H54 (cell line): ENCODE measurements around the gene PDAP1.
"Not testable (repeated sequence)": the region's sequence is repeated elsewhere in the genome, so short reads cannot be mapped to it uniquely, and the experiment has no call there.

Experiments used
- DNase-seq: peaks from one replicate; pipeline ENCODE4 v3.0.0; 2011; ENCODE audit warnings: low spot score, mixed read lengths; ENCODE audit not compliant: insufficient read length
- FAIRE-seq: peaks from 3 replicates; lab custom pipeline; 2011; peaks lifted over from hg19 to GRCh38; lab: Jason Lieb, UNC
- POLR2A ChIP-seq: IDR thresholded peaks from 2 replicates; pipeline ENCODE4 v1.6.1; 2011; ENCODE audit warnings: low read depth, mild to moderate bottlenecking, low read length

PDAP1 gene

DNA sequence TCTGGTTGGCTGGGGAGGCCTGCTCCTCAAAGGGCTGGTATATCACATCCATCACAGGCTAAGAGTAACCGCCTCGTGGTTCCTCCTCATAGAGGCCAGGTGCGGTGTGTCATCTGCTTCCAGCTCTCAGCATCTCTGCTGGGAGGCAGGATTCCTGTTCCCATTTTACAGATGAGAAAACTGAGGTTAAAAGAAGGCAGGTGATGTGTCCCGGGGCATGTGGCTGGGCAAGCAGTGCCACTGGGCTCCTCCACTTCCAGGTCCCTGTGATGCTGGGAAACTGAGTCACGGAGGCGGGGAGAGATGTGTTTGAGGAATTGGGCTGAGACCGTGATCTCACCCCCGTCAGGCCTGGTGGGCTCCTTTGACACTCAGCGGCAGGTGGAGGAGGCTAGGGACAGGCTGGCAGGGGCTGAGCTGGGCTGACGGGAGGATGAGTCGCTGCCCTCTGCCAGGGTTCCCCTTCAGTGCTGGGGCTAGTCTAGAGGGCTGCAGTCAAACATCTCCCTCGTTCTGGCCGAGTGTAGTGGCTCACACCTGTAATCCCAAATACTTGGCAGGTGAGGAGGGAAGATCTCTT lies 24.5 kb downstream of the PDAP1 start:
- DNase-seq (no peak), FAIRE-seq (no peak)
- TF ChIP-seq POLR2A, result no peak

DNA sequence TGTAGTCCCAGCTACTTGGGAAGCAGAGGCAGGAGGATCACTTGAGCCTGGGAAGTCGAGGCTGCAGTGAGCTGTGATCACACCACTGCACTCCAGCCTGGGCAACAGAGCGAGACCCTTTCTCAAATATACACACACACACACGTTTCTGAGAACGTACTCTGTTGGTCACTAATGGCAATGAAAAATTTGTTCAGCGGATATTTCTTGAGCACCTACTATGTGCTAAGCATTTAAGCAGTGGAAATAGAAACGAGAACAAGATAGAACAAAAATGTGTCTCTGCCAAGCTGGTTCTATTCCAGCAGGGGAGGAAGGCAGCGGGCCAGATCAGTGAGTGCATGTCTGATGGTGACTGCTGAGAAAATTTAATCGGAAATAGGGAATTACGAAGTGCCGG lies 25.2 kb downstream of the PDAP1 start:
- DNase-seq (no peak), FAIRE-seq (no peak)
- no peak for TF ChIP-seq POLR2A

DNA sequence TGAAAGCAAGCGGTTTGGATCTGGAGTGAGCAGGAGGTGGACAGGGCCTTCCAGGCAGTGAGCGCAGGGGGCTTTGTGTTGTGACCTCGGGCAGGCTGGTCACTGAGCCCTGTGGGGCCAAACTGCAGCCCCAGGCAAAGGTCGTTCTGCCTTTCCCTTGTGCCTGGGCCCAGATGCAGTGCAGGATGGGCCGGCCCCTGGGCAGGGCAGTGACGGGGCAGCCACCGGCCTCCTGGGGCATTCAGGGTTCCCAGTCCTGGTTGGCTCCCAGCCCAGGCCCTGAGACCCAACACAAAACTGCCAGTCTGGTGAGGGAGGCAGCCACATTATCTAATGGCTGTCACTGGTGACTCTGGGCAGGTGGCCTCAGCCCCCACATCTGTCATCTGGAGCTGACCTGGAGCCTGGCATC lies 26.7 kb downstream of the PDAP1 start:
- DNase-seq (no peak), FAIRE-seq (no peak)
- no peak for TF ChIP-seq POLR2A

DNA sequence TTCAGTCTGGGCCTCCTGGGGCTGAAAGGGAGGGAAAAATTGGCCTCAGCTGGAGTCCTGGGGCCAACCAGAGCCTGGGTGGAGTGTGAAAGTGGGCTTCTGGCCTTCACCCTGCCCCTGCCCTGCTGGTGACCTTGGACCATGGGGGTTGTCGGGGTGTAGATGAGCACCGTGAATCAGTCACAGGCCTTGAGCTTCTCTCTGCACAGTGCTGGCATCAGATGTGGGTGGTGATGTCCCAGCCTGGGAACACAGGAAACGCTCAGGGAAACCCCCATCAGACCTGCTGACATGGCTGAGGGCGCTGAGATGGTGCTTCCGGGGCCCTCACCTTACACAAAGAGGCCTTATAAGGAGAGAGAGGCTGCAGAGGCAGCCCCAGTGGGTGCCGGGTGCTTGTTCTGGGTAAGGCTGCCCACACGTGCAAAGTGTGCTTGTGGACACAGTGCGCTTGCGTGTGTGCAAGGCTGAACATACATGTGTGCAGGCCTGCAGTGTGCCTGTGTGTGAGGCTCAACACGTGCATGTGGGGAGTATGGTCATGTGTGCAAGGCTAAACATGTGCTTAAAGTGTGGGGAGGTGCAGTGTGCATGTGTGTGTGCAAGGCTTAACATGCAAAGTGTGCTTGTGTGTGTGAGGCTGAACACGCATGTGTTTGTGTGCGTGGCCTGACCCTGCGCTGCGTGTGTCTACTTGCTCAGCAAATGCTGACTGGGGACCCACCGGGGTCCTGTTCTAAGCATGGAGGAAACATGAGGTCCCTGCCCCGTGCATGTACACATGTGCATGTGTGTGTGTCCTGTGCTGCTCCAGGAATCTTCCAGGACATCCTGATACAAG lies 27.4 kb downstream of the PDAP1 start:
- DNase-seq (no peak), FAIRE-seq (no peak)
- TF ChIP-seq POLR2A, result no peak

DNA sequence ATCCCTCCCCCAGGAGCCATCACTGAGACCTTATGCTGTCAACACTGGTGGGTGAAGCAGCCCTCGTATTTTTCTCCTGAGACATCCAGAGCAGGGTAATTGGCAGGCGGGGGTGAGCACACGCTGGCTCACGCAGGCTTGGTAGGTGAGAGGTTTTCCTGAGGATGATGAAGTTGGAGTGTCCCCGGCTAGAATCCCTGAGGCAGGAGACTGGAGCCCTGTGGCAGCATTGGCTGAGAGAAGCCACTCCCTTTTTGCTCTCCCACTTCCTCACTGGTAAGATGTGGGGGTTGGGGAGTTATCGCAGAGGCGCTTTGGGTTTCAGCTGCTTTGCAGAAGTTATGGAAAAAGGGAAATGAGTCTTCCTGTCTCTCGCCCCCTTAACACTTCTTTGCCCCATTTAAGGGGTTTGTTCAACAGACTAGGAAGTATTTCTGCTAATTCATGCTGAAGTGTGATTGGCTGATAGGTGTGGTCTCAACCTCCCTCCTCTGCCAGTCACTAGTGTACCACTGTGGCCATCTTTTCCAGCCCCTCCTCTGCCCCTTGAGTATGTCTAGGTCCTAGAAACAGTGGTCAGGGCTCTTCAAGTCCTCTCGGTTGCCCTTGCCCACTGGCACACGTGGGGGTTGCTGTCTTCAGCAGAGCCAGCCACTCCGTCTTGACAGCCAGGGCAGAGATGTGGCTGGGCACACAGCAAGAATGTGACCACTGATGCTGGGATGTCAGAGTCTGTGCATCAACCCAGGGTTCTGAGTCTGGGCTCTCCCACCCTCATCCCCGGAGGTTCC lies 28.2 kb downstream of the PDAP1 start:
- no peak for FAIRE-seq
- DNase-seq, result no peak
- TF ChIP-seq POLR2A, result no peak

DNA sequence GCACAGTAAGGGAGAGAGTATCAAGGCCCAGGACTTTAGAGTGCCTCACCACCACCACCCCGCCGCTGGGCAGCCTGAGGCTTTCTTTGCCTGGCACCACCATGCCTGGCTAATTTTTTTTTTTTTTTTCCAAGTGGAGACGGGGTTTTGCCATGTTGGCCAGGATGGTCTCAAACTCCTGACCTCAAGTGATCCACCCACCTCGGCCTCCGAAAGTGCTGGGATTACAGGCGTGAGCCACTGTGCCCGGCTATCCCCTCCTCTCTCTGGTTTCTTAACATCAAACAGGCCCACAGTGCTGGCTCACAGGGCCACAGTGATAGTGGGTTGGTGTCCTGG lies 28.7 kb downstream of the PDAP1 start:
- not testable (repeated sequence) for DNase-seq, FAIRE-seq

DNA sequence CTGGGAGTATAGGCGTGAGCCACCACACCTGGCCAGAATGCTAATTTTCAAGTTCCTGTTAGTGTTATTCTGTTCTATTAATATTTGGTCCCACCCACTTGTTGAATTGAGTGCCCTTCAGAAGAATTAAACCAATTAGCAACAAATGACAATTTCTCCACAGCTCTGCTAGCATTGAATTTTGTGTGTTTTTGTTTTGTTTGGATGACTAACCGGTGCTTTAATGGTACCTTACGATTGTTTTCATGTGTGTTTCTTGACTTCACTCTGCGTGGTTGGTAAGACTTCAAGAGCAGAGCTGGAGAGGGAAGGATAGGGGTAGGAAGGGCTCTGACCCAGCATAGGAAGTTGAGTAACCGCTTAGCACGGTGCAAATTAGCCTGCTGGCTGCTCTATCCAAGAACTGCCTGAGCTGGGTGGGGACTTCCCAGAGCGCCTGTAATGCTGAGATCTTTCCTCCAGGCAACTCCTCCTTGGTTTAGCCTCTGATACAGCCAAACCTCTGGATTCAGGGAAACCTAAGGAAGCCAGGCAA lies 29.3 kb downstream of the PDAP1 start:
- FAIRE-seq (no peak), DNase-seq (peak; percentile 85)
- TF ChIP-seq POLR2A, result no peak

DNA sequence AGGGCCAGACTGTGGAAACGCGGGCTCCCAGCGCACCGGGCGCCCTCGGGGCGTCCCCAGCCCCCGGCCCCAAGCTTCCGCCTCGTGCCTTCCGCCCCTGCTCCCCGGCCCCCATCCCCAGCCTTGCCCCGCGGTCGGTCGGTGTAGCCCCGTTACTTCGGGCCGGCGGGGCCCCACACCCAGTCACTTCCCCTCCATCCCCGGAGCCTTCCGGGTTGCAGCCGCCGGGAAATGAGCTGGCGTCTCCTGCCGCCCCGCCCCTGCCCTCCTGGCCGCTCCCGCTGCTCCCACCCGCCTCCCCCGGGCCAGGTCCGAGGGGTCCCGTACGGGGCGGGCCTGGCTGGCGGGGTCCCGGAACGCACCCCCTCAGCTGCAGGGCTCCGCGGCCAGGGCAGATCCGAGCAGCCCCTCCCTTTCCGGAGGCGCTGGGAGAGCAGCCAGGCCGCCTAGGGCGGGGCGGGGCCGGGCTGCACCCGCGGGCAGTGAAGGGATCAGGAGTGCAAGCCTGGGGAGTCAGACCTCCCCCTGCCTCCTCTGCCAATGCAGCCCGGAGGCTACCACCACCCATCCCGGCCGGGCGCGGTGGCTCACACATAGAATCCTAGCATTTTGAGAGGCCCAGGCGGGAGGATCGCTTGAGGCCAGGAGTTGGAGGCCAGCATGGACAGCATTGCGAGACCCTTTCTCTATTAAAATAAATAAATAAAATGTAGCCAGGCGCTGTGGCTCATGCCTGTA lies 33.2 kb downstream of the PDAP1 start:
- FAIRE-seq, result no peak
- DNase-seq, result peak; percentile 85
- TF ChIP-seq POLR2A, result peak; percentile 71

DNA sequence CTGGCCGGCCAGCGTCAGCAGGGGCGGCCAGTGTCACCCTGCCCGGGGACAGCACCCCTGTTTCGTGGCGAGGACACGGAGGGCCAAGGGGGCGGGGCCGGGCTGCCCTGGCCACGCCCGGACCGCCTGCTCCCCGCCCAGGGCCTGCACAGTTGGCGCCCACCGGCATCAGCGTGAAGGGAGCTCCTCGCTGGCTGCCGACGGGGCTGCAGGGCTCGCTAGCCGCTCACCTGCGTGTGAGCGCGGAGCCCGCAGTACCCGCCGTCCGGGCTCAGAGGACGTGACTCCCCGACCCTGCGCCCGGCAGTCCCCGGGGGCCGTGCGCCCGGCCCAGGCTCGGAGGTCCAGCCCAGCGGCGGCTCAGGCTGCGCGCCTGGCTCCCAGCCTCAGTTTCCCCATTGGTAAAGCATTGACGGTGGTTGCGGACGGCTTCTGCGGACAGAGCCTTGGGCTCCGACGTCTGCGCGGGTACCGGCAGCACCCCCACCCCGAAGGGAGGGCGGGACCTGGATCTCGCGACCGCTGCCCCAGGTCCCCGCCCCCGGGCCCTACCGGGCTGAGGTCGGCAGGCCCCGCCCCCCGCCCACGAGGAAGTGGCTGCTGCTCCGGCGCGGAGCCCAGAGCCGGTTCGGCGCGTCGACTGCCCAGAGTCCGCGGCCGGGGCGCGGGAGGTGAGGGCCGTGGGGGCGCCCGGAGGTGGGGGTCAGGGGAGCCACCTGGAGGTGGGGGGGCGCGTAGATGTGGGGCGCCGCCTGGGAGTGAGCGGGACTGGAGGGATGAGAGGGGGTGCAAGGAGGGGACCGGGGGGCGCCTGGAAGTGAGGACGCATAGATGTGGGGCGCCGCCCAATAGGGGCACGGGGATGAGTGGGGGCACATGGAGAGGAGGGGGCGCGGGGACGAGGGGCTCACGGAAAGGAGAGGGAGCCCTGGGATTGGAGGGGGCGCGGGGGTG lies 34.0 kb downstream of the PDAP1 start, which contains the start of gene ARPC1B:
TSS of gene ARPC1B (plus strand) at position 620 of the 954 bp plus-strand sequence. CDS start 10,985 bp downstream, outside the sequence.
- FAIRE-seq (no peak), DNase-seq (peak; percentile 89)
- TF ChIP-seq POLR2A, result peak; percentile 96

DNA sequence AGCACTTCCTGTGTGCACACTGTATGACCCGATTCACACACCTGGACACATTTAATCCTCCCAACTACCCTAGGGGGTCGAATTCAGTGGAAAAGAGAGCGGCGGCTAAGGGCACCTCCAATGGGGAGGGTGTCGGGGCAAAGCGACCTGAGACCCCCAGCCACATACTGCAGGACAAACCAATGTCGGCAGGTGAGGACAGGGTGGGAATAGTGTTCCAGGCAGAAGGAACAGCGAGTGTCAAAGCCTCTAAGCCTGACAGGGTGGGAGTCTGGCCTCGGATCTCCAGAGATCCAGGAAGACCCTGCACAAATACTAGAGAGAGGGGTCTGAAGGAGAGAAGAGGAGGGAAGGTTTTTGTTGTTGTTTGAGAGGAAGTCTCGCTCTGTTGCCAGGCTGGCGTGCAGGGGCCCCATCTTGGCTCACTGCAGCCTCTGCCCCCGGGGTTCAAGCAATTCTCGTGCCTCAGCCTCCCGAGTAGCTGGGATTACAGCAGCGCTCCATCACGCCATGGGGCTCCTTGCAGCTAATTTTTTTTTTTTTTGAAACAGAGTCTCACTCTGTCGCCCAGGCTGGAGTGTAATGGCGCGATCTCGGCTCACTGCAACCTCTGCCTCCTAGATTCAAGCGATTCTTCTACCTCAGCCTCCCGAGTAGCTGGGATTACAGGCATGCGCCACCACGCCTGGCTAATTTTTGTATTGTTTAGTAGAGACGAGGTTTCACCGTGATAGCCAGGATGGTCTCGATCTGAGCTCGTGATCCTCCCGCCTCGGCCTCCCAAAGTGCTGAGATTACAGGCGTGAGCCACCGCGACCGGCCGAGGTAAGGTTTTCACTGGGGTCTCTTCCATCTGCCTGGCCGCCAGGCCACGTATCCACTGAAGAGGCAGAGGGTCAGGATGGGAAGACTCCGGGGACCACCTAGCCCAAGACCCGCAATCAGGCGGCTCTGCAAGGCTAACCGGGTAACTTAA lies 35.0 kb downstream of the PDAP1 start:
- no peak for TF ChIP-seq POLR2A
- FAIRE-seq (no peak), DNase-seq (no peak)
